ENCODE results near the gene LAMB1.

DNA sequence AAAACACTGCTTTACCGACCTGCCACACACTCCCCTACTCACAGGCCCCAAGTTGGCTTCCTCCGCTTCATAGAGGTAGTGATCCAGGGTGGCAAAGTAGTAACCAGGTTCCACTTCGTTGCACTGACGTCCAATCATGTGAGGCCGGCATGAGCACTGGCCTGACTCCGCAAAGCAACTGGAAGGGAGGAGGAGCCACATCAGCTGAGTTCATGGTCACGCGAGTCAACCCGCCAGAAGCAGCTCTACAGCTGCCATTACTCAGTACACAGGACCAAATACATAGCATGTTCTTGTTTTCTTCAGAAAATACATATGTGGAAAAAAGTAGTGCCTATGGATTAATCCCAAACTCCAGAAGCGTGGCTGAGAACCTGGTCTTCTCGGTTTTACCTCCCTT is 38.5 kb downstream of the LAMB1 start:
- TF ChIP-seq, protein P1, sequence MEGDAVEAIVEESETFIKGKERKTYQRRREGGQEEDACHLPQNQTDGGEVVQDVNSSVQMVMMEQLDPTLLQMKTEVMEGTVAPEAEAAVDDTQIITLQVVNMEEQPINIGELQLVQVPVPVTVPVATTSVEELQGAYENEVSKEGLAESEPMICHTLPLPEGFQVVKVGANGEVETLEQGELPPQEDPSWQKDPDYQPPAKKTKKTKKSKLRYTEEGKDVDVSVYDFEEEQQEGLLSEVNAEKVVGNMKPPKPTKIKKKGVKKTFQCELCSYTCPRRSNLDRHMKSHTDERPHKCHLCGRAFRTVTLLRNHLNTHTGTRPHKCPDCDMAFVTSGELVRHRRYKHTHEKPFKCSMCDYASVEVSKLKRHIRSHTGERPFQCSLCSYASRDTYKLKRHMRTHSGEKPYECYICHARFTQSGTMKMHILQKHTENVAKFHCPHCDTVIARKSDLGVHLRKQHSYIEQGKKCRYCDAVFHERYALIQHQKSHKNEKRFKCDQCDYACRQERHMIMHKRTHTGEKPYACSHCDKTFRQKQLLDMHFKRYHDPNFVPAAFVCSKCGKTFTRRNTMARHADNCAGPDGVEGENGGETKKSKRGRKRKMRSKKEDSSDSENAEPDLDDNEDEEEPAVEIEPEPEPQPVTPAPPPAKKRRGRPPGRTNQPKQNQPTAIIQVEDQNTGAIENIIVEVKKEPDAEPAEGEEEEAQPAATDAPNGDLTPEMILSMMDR (conservative IDR thresholded peaks at IDR 0.05; ENCODE audit: low read depth, low read length): no peak
- TF ChIP-seq EZH2 (IDR thresholded peaks at IDR 0.05; ENCODE audit: low read length, unreplicated experiment): no peak
